OCI-LY1 (cell line): Measurements from ENCODE around the gene TSPAN4.

Experiments used
- H2AFZ ChIP-seq: fragments of 200-600 bp; sonication (generic), shearing (Covaris generic); 2 replicates; pipeline ENCODE4 v1.6.0; 2014; ENCODE audit warnings: antibody characterized with exemption, mild to moderate bottlenecking, low read length
- H3F3A ChIP-seq: fragments of 200-600 bp; sonication (generic), shearing (Covaris generic); 2 replicates; pipeline ENCODE4 v1.6.0; 2014; ENCODE audit warnings: mild to moderate bottlenecking, antibody characterized with exemption, low read length, moderate library complexity; ENCODE audit not compliant: insufficient read depth
- H3K27ac ChIP-seq: fragments of 200-600 bp; sonication (generic); 2 replicates; pipeline ENCODE4 v1.5.1; 2014; ENCODE audit warnings: low read length, mixed run types, mild to moderate bottlenecking, low read depth; ENCODE audit not compliant: poor library complexity, severe bottlenecking
- H3K27me3 ChIP-seq: fragments of 200-600 bp; sonication (generic); 2 replicates; pipeline ENCODE4 v1.6.0; 2014; ENCODE audit warnings: antibody characterized with exemption, mild to moderate bottlenecking, low read length, moderate library complexity; ENCODE audit not compliant: insufficient read depth
- H3K36me3 ChIP-seq: fragments of 200-600 bp; sonication (generic); 2 replicates; pipeline ENCODE4 v1.6.1; 2014; ENCODE audit warnings: mild to moderate bottlenecking, antibody characterized with exemption, low read length, moderate library complexity, mixed read lengths; ENCODE audit not compliant: insufficient read depth
- H3K4me1 ChIP-seq: fragments of 200-600 bp; sonication (generic); 2 replicates; pipeline ENCODE4 v1.5.1; 2014; ENCODE audit warnings: mild to moderate bottlenecking, low read length, moderate library complexity; ENCODE audit not compliant: insufficient read depth, severe bottlenecking
- H3K4me2 ChIP-seq: fragments of 200-600 bp; sonication (generic), shearing (Covaris generic); 2 replicates; pipeline ENCODE4 v1.6.1; 2014; ENCODE audit warnings: low read length
- H3K4me3 ChIP-seq: fragments of 200-600 bp; sonication (generic); 2 replicates; pipeline ENCODE4 v1.5.1; 2014; ENCODE audit warnings: low read length, low read depth, mild to moderate bottlenecking, mixed read lengths; ENCODE audit not compliant: poor library complexity, severe bottlenecking
- H3K79me2 ChIP-seq: fragments of 200-600 bp; shearing (Covaris generic); 2 replicates; pipeline ENCODE4 v1.6.1; 2016; ENCODE audit warnings: mixed run types, low read length, mixed read lengths; ENCODE audit not compliant: insufficient read depth
- H3K9ac ChIP-seq: fragments of 200-600 bp; sonication (generic), shearing (Covaris generic); 2 replicates; pipeline ENCODE4 v1.6.1; 2014; ENCODE audit warnings: mild to moderate bottlenecking, low read length, mixed read lengths
- H3K9me2 ChIP-seq: fragments of 200-600 bp; sonication (generic), shearing (Covaris generic); 2 replicates; pipeline ENCODE4 v1.6.1; 2014; ENCODE audit warnings: low read depth, mild to moderate bottlenecking, low read length, mixed read lengths
- H3K9me3 ChIP-seq: fragments of 200-600 bp; shearing (Covaris generic); 2 replicates; pipeline ENCODE4 v1.6.1; 2014; ENCODE audit warnings: low read length, mixed read lengths
- H4K20me1 ChIP-seq: fragments of 200-600 bp; sonication (generic), shearing (Covaris generic); 2 replicates; pipeline ENCODE4 v1.6.0; 2016; ENCODE audit warnings: mild to moderate bottlenecking, low read length; ENCODE audit not compliant: insufficient read depth
- CTCF ChIP-seq: fragments of 200-600 bp; sonication (generic), shearing (Covaris generic); IDR thresholded peaks from 2 replicates; pipeline ENCODE4 v1.5.1; 2017; ENCODE audit warnings: mild to moderate bottlenecking, antibody characterized with exemption, low read length, moderate library complexity, mixed read lengths
- EZH2 ChIP-seq: fragments of 200-600 bp; sonication (generic), shearing (Covaris generic); IDR thresholded peaks from 2 replicates; pipeline ENCODE4 v1.8.0; 2017; ENCODE audit warnings: borderline replicate concordance, mixed run types, mild to moderate bottlenecking, antibody characterized with exemption, low read length, moderate library complexity, mixed read lengths

TSPAN4 gene

GRCh38 chr11:802018-802617, 40.5 kb upstream of the TSPAN4 start:
- Histone ChIP-seq H2AFZ (no peak overlapping the region), H3K9me3 (no peaks in the 10 kb centered on the region), H3K4me2 (no peak overlapping the region), H3F3A (no peaks in the 10 kb centered on the region), H3K79me2 (no peaks in the 10 kb centered on the region), H3K9me2 (no peaks in the 10 kb centered on the region), H3K4me3 (no peak overlapping the region), H3K36me3 (peaks cover 38% of the 10 kb centered on the region), H3K27me3 (no peaks in the 10 kb centered on the region), H3K9ac (no peak overlapping the region), H3K4me1 (peaks cover 28% of the 10 kb centered on the region), H3K27ac (no peak overlapping the region), H4K20me1 (no peaks in the 10 kb centered on the region)
- TF ChIP-seq EZH2, result no peak
- TF ChIP-seq CTCF, result no peak

- Histone ChIP-seq H3K9me2 (no peaks in the 10 kb centered on the region), H2AFZ (no peak overlapping the region), H3K4me2 (peak overlapping the region; percentile 87; the same call in 1 of the 2 replicates), H3K79me2 (no peaks in the 10 kb centered on the region), H3K27me3 (no peaks in the 10 kb centered on the region), H3F3A (no peaks in the 10 kb centered on the region), H3K4me1 (peaks cover 31% of the 10 kb centered on the region), H3K9me3 (no peaks in the 10 kb centered on the region), H4K20me1 (no peaks in the 10 kb centered on the region), H3K36me3 (peaks cover 38% of the 10 kb centered on the region), H3K4me3 (peak overlapping the region; percentile 72), H3K9ac (peak overlapping the region; percentile 87; the same call in 1 of the 2 replicates), H3K27ac (no peak overlapping the region)
- TF ChIP-seq CTCF (no peak), EZH2 (no peak)
Observed at GRCh38 chr11:802693-803466, 39.8 kb upstream of the TSPAN4 start.

GRCh38 chr11:803467-803742, 39.2 kb upstream of the TSPAN4 start:
- peak overlapping the region; percentile 87; the same call in 1 of the 2 replicates for H3K9ac ChIP-seq
- no peaks in the 10 kb centered on the region for H3K27me3 ChIP-seq
- H3K79me2 ChIP-seq, result no peaks in the 10 kb centered on the region
- H3K4me3 ChIP-seq, result peak overlapping the region; percentile 72
- no peak overlapping the region for H2AFZ ChIP-seq
- H3K36me3 ChIP-seq, result peaks cover 38% of the 10 kb centered on the region
- H3K4me2 ChIP-seq, result peak overlapping the region; percentile 87
- H4K20me1 ChIP-seq, result no peaks in the 10 kb centered on the region
- no peak for TF ChIP-seq EZH2
- no peak for TF ChIP-seq CTCF
- H3F3A ChIP-seq, result no peaks in the 10 kb centered on the region
- no peaks in the 10 kb centered on the region for H3K9me2 ChIP-seq
- no peak overlapping the region for H3K27ac ChIP-seq
- H3K9me3 ChIP-seq, result no peaks in the 10 kb centered on the region
- peaks cover 36% of the 10 kb centered on the region for H3K4me1 ChIP-seq
